Measurements from ENCODE around the gene PLB1.

Gene PLB1

DNA sequence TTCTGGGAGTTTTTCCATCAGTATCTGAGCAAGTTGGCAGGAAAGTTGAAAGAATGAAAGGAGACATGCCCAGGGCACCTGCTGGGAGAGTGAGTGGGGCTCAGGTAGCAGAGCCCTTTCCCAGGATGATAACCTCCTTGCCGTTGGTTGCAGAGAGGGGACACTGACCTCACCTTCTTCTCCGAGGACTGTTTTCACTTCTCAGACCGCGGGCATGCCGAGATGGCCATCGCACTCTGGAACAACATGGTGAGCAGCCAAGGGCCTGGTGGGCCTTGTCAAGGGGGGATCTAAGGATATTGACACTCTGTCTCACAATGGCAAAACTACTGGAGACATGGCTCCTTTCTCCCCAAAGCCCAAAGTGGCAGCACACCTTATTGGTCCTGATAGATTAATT, 136.9 kb downstream of the PLB1 start:
- no peaks in the 10 kb centered on the region for H3K27me3 ChIP-seq (ENCODE audit: control insufficient read depth, insufficient read depth, low read length)
- no peaks in the 10 kb centered on the region for H3K9me3 ChIP-seq (ENCODE audit: control insufficient read depth, low read length)
- peaks cover 36% of the 10 kb centered on the region for H3K4me1 ChIP-seq (ENCODE audit: control insufficient read depth, insufficient read depth, low read length)
- no peak overlapping the region for H3K4me3 ChIP-seq (ENCODE audit: low read length)
- H3K9ac ChIP-seq (ENCODE audit: low read length): no peak overlapping the region
- H3K36me3 ChIP-seq (ENCODE audit: control insufficient read depth, insufficient read depth, low read length): no peaks in the 10 kb centered on the region

- no peaks in the 10 kb centered on the region for H3K9me3 ChIP-seq (ENCODE audit: control insufficient read depth, low read length)
- H3K36me3 ChIP-seq (ENCODE audit: control insufficient read depth, insufficient read depth, low read length): no peaks in the 10 kb centered on the region
- H3K4me1 ChIP-seq (ENCODE audit: control insufficient read depth, insufficient read depth, low read length): peaks cover 34% of the 10 kb centered on the region
- H3K27me3 ChIP-seq (ENCODE audit: control insufficient read depth, insufficient read depth, low read length): no peaks in the 10 kb centered on the region
- no peak overlapping the region for H3K4me3 ChIP-seq (ENCODE audit: low read length)
- H3K9ac ChIP-seq (ENCODE audit: low read length): no peak overlapping the region
These were observed 137.3 kb downstream of the PLB1 start for GRCh38 chr2:28633204-28633603.

DNA sequence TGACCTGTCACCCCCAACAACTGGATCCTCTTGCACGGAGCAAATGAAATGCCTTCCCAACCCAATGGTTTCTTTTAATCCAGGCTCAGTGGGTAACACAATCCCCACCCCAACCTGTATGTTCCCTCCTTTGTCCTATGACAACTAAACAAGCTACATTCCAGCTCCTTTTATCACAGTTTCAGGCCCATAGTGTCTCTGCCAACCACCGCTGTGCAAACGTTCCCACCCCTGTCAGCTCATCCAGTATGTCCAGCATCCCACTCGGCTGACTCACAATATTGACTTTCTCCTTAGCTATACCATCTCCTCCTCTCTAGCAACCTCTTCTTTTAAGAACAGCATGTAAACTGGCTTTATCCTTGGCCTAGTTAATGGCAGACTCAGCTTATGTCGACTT, 137.9 kb downstream of the PLB1 start:
- Histone ChIP-seq H3K27me3 (ENCODE audit: control insufficient read depth, insufficient read depth, low read length) (no peaks in the 10 kb centered on the region), H3K9ac (ENCODE audit: low read length) (no peak overlapping the region), H3K4me1 (ENCODE audit: control insufficient read depth, insufficient read depth, low read length) (peaks cover 39% of the 10 kb centered on the region)

DNA sequence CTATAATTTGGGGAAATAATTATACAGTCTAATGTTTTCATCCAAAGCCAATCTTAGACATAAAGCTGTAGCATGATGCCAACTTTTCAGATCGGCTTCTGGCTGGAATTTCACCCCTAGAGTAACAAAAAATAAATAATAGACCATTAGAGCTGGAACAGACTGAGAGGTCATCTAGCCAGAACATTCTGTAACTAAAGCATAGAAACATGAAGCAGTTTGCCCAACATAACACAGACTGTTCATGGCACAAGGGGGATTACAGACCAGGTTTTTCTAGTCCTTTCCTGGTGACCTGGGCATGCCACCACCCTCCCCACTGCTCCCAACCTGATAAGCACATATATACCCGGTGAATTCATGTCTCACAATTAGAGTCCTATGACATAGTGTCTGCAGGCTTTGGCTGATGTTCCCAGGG, 139.3 kb downstream of the PLB1 start:
- no peaks in the 10 kb centered on the region for H3K9me3 ChIP-seq (ENCODE audit: control insufficient read depth, low read length)
- H3K36me3 ChIP-seq (ENCODE audit: control insufficient read depth, insufficient read depth, low read length): no peaks in the 10 kb centered on the region
- H3K4me3 ChIP-seq (ENCODE audit: low read length): no peak overlapping the region
- peaks cover 53% of the 10 kb centered on the region for H3K4me1 ChIP-seq (ENCODE audit: control insufficient read depth, insufficient read depth, low read length)
- H3K9ac ChIP-seq (ENCODE audit: low read length): peak overlapping the region; percentile 25
- no peaks in the 10 kb centered on the region for H3K27me3 ChIP-seq (ENCODE audit: control insufficient read depth, insufficient read depth, low read length)

More for the DNA sequence above, 137.9 kb downstream of the PLB1 start:
- Histone ChIP-seq H3K9me3 (ENCODE audit: control insufficient read depth, low read length) (no peaks in the 10 kb centered on the region), H3K36me3 (ENCODE audit: control insufficient read depth, insufficient read depth, low read length) (no peaks in the 10 kb centered on the region), H3K4me3 (ENCODE audit: low read length) (no peak overlapping the region)

- Histone ChIP-seq H3K4me3 (ENCODE audit: low read length) (no peak overlapping the region), H3K4me1 (ENCODE audit: control insufficient read depth, insufficient read depth, low read length) (peaks cover 58% of the 10 kb centered on the region), H3K9ac (ENCODE audit: low read length) (no peak overlapping the region), H3K36me3 (ENCODE audit: control insufficient read depth, insufficient read depth, low read length) (no peaks in the 10 kb centered on the region), H3K9me3 (ENCODE audit: control insufficient read depth, low read length) (no peaks in the 10 kb centered on the region), H3K27me3 (ENCODE audit: control insufficient read depth, insufficient read depth, low read length) (no peaks in the 10 kb centered on the region)
These were observed 140.6 kb downstream of the PLB1 start for GRCh38 chr2:28636491-28636890.

DNA sequence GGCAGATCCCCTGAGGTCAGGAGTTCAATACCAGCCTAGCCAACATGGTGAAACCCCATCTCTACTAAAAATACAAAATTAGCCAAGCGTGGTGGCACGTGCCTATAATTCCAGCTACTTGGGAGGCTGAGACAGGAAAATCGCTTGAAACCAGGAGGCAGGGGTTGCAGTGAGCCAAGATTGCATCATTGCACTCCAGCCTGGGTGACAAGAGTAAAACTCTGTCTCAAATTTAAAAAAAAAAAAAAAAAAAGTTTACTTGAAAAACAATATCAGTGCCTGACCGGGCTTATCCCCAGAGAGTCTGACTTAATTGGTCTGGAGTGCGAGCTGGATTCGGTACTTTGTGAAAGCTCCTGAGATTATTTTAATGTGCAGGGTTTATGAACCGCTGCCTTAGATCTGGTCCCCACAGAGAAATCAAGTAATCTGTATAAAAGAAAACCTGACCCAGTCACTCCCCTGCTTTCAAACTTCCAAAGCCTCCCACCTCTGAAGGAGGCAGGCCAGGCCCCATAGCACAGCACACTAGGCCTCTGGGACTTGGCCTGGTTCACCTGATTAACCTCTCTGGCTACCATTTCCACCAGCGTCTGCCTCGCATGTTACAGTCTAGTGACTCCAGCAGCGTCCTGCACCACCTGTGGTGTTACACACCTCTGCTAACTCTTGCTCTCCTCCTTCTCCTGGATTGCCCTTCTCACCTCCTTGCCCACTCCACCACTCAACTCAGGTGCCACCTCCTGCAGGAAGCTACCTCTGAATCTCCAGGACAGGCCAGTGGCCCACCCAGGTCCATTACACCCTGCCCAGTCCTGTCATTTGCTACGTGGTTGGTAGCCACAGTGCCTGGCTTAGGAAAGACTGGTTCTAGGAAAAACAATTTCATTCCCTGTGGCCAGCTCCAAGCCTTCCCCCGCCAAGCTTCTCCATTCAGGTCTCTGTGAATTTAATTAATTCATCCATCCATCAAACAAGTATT, 141.5 kb downstream of the PLB1 start:
- Histone ChIP-seq H3K36me3 (ENCODE audit: control insufficient read depth, insufficient read depth, low read length) (no peaks in the 10 kb centered on the region), H3K27me3 (ENCODE audit: control insufficient read depth, insufficient read depth, low read length) (no peaks in the 10 kb centered on the region), H3K9ac (ENCODE audit: low read length) (no peak overlapping the region), H3K9me3 (ENCODE audit: control insufficient read depth, low read length) (no peaks in the 10 kb centered on the region), H3K4me3 (ENCODE audit: low read length) (no peak overlapping the region), H3K4me1 (ENCODE audit: control insufficient read depth, insufficient read depth, low read length) (peaks cover 58% of the 10 kb centered on the region)

DNA sequence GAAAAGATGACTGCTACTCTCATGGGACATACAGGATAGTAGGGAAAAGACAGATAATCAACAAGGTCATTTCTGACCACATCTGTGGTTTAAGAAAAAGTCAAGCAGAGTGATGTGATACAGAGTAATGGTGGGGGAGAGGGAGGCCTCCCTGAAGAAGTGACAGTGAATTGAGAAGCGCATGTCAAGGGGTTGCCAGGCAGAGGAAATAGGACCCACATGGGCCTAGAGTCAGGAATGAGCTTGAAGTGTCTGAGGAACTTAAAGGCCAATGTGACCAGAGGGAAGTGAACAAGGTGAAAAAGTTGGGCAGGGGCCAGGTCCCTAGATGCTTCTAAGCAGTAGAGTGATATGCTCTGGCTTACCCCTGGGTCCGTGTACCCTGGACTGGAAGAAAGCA, 142.2 kb downstream of the PLB1 start:
- no peaks in the 10 kb centered on the region for H3K27me3 ChIP-seq (ENCODE audit: control insufficient read depth, insufficient read depth, low read length)
- H3K4me1 ChIP-seq (ENCODE audit: control insufficient read depth, insufficient read depth, low read length): peaks cover 55% of the 10 kb centered on the region
- no peaks in the 10 kb centered on the region for H3K9me3 ChIP-seq (ENCODE audit: control insufficient read depth, low read length)
- H3K36me3 ChIP-seq (ENCODE audit: control insufficient read depth, insufficient read depth, low read length): no peaks in the 10 kb centered on the region
- no peak overlapping the region for H3K9ac ChIP-seq (ENCODE audit: low read length)
- H3K4me3 ChIP-seq (ENCODE audit: low read length): no peak overlapping the region

- no peaks in the 10 kb centered on the region for H3K9me3 ChIP-seq (ENCODE audit: control insufficient read depth, low read length)
- no peak overlapping the region for H3K4me3 ChIP-seq (ENCODE audit: low read length)
- H3K9ac ChIP-seq (ENCODE audit: low read length): no peak overlapping the region
- H3K36me3 ChIP-seq (ENCODE audit: control insufficient read depth, insufficient read depth, low read length): no peaks in the 10 kb centered on the region
- peaks cover 56% of the 10 kb centered on the region for H3K4me1 ChIP-seq (ENCODE audit: control insufficient read depth, insufficient read depth, low read length)
- no peaks in the 10 kb centered on the region for H3K27me3 ChIP-seq (ENCODE audit: control insufficient read depth, insufficient read depth, low read length)
These were observed 143.3 kb downstream of the PLB1 start for GRCh38 chr2:28639092-28639691.

DNA sequence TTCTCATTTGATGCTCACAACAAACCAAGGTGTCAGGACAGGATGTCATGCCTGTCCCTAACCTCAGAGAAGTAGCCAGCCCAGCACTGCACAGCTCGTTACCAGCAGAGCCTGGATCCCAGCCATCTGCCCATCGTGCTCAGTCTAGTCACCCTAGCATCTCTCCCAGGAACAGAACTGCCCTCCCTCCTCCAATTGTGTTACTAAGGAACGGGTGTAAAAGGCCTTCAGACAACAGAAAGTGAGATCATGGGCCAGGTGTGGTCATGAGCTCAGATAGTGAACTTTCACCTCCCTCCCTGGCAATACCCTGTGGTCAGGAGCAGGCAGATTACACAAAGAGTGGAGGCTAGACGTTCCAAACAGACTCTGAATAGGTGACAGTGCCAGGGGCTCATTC, 144.0 kb downstream of the PLB1 start:
- Histone ChIP-seq H3K9ac (ENCODE audit: low read length) (peak overlapping the region; percentile 60), H3K4me1 (ENCODE audit: control insufficient read depth, insufficient read depth, low read length) (peaks cover 53% of the 10 kb centered on the region), H3K36me3 (ENCODE audit: control insufficient read depth, insufficient read depth, low read length) (no peaks in the 10 kb centered on the region), H3K27me3 (ENCODE audit: control insufficient read depth, insufficient read depth, low read length) (no peaks in the 10 kb centered on the region), H3K4me3 (ENCODE audit: low read length) (no peak overlapping the region), H3K9me3 (ENCODE audit: control insufficient read depth, low read length) (no peaks in the 10 kb centered on the region)

- Histone ChIP-seq H3K27me3 (ENCODE audit: control insufficient read depth, insufficient read depth, low read length) (no peaks in the 10 kb centered on the region), H3K36me3 (ENCODE audit: control insufficient read depth, insufficient read depth, low read length) (no peaks in the 10 kb centered on the region), H3K4me3 (ENCODE audit: low read length) (no peak overlapping the region), H3K9ac (ENCODE audit: low read length) (peak overlapping the region; percentile 60), H3K9me3 (ENCODE audit: control insufficient read depth, low read length) (no peaks in the 10 kb centered on the region), H3K4me1 (ENCODE audit: control insufficient read depth, insufficient read depth, low read length) (peaks cover 47% of the 10 kb centered on the region)
These were observed 144.5 kb downstream of the PLB1 start for GRCh38 chr2:28640260-28640907.

GRCh38 chr2:28640908-28641300, 145.0 kb downstream of the PLB1 start:
- Histone ChIP-seq H3K4me3 (ENCODE audit: low read length) (no peak overlapping the region), H3K9me3 (ENCODE audit: control insufficient read depth, low read length) (no peaks in the 10 kb centered on the region), H3K27me3 (ENCODE audit: control insufficient read depth, insufficient read depth, low read length) (no peaks in the 10 kb centered on the region), H3K9ac (ENCODE audit: low read length) (no peak overlapping the region), H3K4me1 (ENCODE audit: control insufficient read depth, insufficient read depth, low read length) (peaks cover 42% of the 10 kb centered on the region), H3K36me3 (ENCODE audit: control insufficient read depth, insufficient read depth, low read length) (no peaks in the 10 kb centered on the region)

GRCh38 chr2:28642796-28643195, 146.9 kb downstream of the PLB1 start:
- peaks cover 38% of the 10 kb centered on the region for H3K4me1 ChIP-seq (ENCODE audit: control insufficient read depth, insufficient read depth, low read length)
- H3K4me3 ChIP-seq (ENCODE audit: low read length): no peak overlapping the region
- no peaks in the 10 kb centered on the region for H3K9me3 ChIP-seq (ENCODE audit: control insufficient read depth, low read length)
- H3K9ac ChIP-seq (ENCODE audit: low read length): no peak overlapping the region
- no peaks in the 10 kb centered on the region for H3K36me3 ChIP-seq (ENCODE audit: control insufficient read depth, insufficient read depth, low read length)
- H3K27me3 ChIP-seq (ENCODE audit: control insufficient read depth, insufficient read depth, low read length): no peaks in the 10 kb centered on the region

All from mucosa of stomach (tissue), 1 donor.